K562 (cell line): ENCODE results near the gene FAM83F. TPM values are rescaled to one million over a fixed set of nuclear protein-coding genes. Genes with fewer than 3 reads are reported as not detected.
A peak's percentile ranks its signal among the peaks of the same experiment; 100 is the strongest.

Experiments
- ATAC-seq: fragments of 200-7000 bp; cut with Tn5 transposase; 3 replicates; pipeline ENCODE4 v1.9.1; 2020; ENCODE audit warnings: moderate library complexity
- BruUV-seq: library from RNA; stranded (reverse); fragments of 400-500 nt; replicated peaks from 2 replicates; lab custom pipeline; 2021; lab: Mats Ljungman, UMichigan
- CTCF ChIA-PET: fragments of 300-600 bp; formaldehyde crosslinking; extraction: SDS; loops from one replicate; lab custom pipeline; 2021; ENCODE audit warnings: low intra/inter-chr PET ratio; lab: Yijun Ruan, JAX
- POLR2A ChIA-PET: fragments of 300-600, 350-650 bp; sonication (Branson Sonifier 250); formaldehyde crosslinking; extraction: SDS; loops from one replicate; lab custom pipeline; 2021; ENCODE audit warnings: antibody characterized with exemption, inconsistent platforms; lab: Yijun Ruan, JAX
- DNase-seq, 4 experiments: peaks; one replicate each; pipeline versions ENCODE4 v3.0.0 to v3.0.0-alpha.2; 2011 to 2018; ENCODE audit warnings: low spot score in 3 of 4, mixed read lengths in 3 of 4; ENCODE audit errors: extremely low read depth in 1 of 4
- FAIRE-seq: peaks from 2 replicates; lab custom pipeline; 2011; peaks lifted over from hg19 to GRCh38; lab: Jason Lieb, UNC
- H2AFZ ChIP-seq: 2 replicates; pipeline ENCODE4 v1.6.0; 2011; ENCODE audit warnings: low read depth, low read length, control low read depth, inconsistent platforms
- H3K27ac ChIP-seq: fragments of 200-600 bp; 3 replicates; pipeline ENCODE4 v1.8.0; 2011; ENCODE audit warnings: low read depth, mild to moderate bottlenecking, control low read depth, inconsistent platforms, low read length, moderate library complexity, mixed read lengths; ENCODE audit errors: extremely low read depth
- H3K27me3 ChIP-seq, 2 experiments: fragments of 300-600 bp in 1 of 2; 2 replicates in 1 of 2; 3 replicates in 1 of 2; pipeline versions ENCODE4 v1.6.0 to v1.8.0; 2011; ENCODE audit warnings: inconsistent platforms in 2 of 2, low read length in 2 of 2, mild to moderate bottlenecking in 1 of 2, mixed read lengths in 1 of 2, moderate library complexity in 1 of 2; ENCODE audit not compliant: control insufficient read depth in 2 of 2, insufficient read depth in 2 of 2
- H3K36me3 ChIP-seq: fragments of 300-600 bp; 3 replicates; pipeline ENCODE4 v1.8.0; 2011; ENCODE audit warnings: mild to moderate bottlenecking, low read length, inconsistent platforms; ENCODE audit not compliant: control insufficient read depth, insufficient read depth
- H3K4me1 ChIP-seq, 2 experiments: fragments of 200-600 bp in 1 of 2; replicated peaks in 1 of 2; 2 replicates in 1 of 2; 3 replicates in 1 of 2; pipeline versions ENCODE4 v1.5.1 to v1.8.0; 2011; ENCODE audit warnings: inconsistent platforms in 2 of 2, low read length in 2 of 2, mild to moderate bottlenecking in 1 of 2, mixed read lengths in 1 of 2, moderate library complexity in 1 of 2; ENCODE audit not compliant: control insufficient read depth in 2 of 2, insufficient read depth in 2 of 2
- H3K4me2 ChIP-seq: 2 replicates; pipeline ENCODE4 v1.6.1; 2011; ENCODE audit warnings: low read length, control low read depth, inconsistent platforms, mixed read lengths; ENCODE audit not compliant: insufficient read depth
- H3K4me3 ChIP-seq: fragments of 200-600 bp; sonication (generic), shearing (Covaris generic); 2 replicates; pipeline ENCODE4 v1.5.1; 2016; ENCODE audit warnings: control low read depth, inconsistent platforms
- H3K79me2 ChIP-seq: fragments of 200-600 bp; 3 replicates; pipeline ENCODE4 v1.8.0; 2011; ENCODE audit warnings: low read length, inconsistent platforms; ENCODE audit not compliant: control insufficient read depth, insufficient read depth
- H3K9ac ChIP-seq, 2 experiments: 2 replicates each; pipeline versions ENCODE4 v1.6.0 to v1.6.1; 2011; ENCODE audit warnings: low read depth in 2 of 2, low read length in 2 of 2, control low read depth in 1 of 2, inconsistent platforms in 1 of 2, mild to moderate bottlenecking in 1 of 2, mixed read lengths in 1 of 2; ENCODE audit not compliant: insufficient read depth in 1 of 2
- H3K9me1 ChIP-seq: one replicate; pipeline ENCODE4 v1.6.0; 2011; ENCODE audit warnings: inconsistent platforms, mild to moderate bottlenecking, low read length, moderate library complexity; ENCODE audit not compliant: control insufficient read depth, insufficient read depth
- H3K9me3 ChIP-seq: replicated peaks from 2 replicates; pipeline ENCODE4 v1.5.1; 2011; ENCODE audit warnings: low read depth, low read length, inconsistent platforms; ENCODE audit not compliant: control insufficient read depth, insufficient read depth
- H4K20me1 ChIP-seq: replicated peaks from 2 replicates; pipeline ENCODE4 v1.6.1; 2011; ENCODE audit warnings: low read length, inconsistent platforms, mixed read lengths; ENCODE audit not compliant: control insufficient read depth, insufficient read depth
- ARHGAP35 ChIP-seq: fragments of 450-650 bp; IDR thresholded peaks from 2 replicates; pipeline ENCODE4 v1.6.1; 2018; ENCODE audit not compliant: partially characterized antibody
- DIDO1 ChIP-seq: fragments of 450-650 bp; IDR thresholded peaks from 2 replicates; pipeline ENCODE4 v1.6.1; 2016; ENCODE audit warnings: low read depth, missing biosample characterization, missing genetic modification characterization
- LCOR ChIP-seq: sonication (generic); formaldehyde crosslinking; IDR thresholded peaks from 2 replicates; pipeline ENCODE4 v1.8.0; 2022; ENCODE audit warnings: mild to moderate bottlenecking, missing genetic modification reagents
- LEF1 ChIP-seq: fragments of 450-650 bp; IDR thresholded peaks from 2 replicates; pipeline ENCODE4 v1.6.1; 2016; ENCODE audit warnings: mild to moderate bottlenecking
- MTF1 ChIP-seq: fragments of 250-450 bp; sonication (Bioruptor Pico); IDR thresholded peaks from 2 replicates; pipeline ENCODE4 v1.9.0; 2021; ENCODE audit warnings: moderate library complexity, mild to moderate bottlenecking, inconsistent platforms, borderline replicate concordance
- MYC ChIP-seq, 2 experiments: fragments of 250-450 bp in 1 of 2; sonication (Bioruptor Pico) in 1 of 2; IDR thresholded peaks; 2 replicates each; pipeline versions ENCODE4 v1.5.1 to v1.6.1; 2012 to 2021; ENCODE audit warnings: low read depth in 2 of 2, borderline replicate concordance in 1 of 2, improper control_type of control experiment in 1 of 2, low read length in 1 of 2, mild to moderate bottlenecking in 1 of 2, moderate library complexity in 1 of 2
- NFE2L1 ChIP-seq: fragments of 450-650 bp; IDR thresholded peaks from 2 replicates; pipeline ENCODE4 v1.6.1; 2016; ENCODE audit warnings: missing genetic modification characterization, low read depth, mild to moderate bottlenecking, missing compliant biosample characterization, moderate library complexity, borderline replicate concordance
- NR2F6 ChIP-seq: fragments of 450-650 bp; formaldehyde crosslinking; IDR thresholded peaks from 2 replicates; pipeline ENCODE4 v1.4.0; 2020; ENCODE audit warnings: mild to moderate bottlenecking
- NR3C1 ChIP-seq: sonication (generic); formaldehyde crosslinking; IDR thresholded peaks from 2 replicates; pipeline ENCODE4 v1.8.1; 2022; ENCODE audit warnings: missing genetic modification reagents
- POLR2AphosphoS2 ChIP-seq: IDR thresholded peaks from 2 replicates; pipeline ENCODE4 v1.6.1; 2012; ENCODE audit warnings: low read length, improper control_type of control experiment
- RUNX1 ChIP-seq: sonication (generic); IDR thresholded peaks from 2 replicates; pipeline ENCODE4 v1.6.1; 2016; ENCODE audit warnings: antibody characterized with exemption, low read depth
- SFPQ ChIP-seq: fragments of 200-400 bp; formaldehyde crosslinking; IDR thresholded peaks from 2 replicates; pipeline ENCODE4 v1.6.1; 2017; ENCODE audit warnings: mild to moderate bottlenecking, low read depth, low read length, moderate library complexity
- SNIP1 ChIP-seq: fragments of 450-650 bp; IDR thresholded peaks from 2 replicates; pipeline ENCODE4 v1.7.1; 2017; ENCODE audit warnings: low read depth, mild to moderate bottlenecking
- ZNF3 ChIP-seq: fragments of 250-450 bp; sonication (Bioruptor Pico); IDR thresholded peaks from 2 replicates; pipeline ENCODE4 v1.5.0; 2021; ENCODE audit warnings: mild to moderate bottlenecking, moderate library complexity
- ZNF354B ChIP-seq: fragments of 250-450 bp; sonication (Bioruptor Pico); IDR thresholded peaks from 2 replicates; pipeline ENCODE4 v1.4.0; 2020
- ZNF436 ChIP-seq: fragments of 250-450, 450-650 bp; sonication (Bioruptor Pico); formaldehyde crosslinking; IDR thresholded peaks from 2 replicates; pipeline ENCODE4 v1.7.0; 2020; ENCODE audit warnings: mild to moderate bottlenecking
- ZNF561 ChIP-seq: fragments of 450-650 bp; formaldehyde crosslinking; conservative IDR thresholded peaks from 2 replicates; pipeline ENCODE4 v1.4.0; 2020; ENCODE audit warnings: mild to moderate bottlenecking, moderate library complexity
- ZNF707 ChIP-seq: fragments of 250-450 bp; sonication (Bioruptor Pico); conservative IDR thresholded peaks from 2 replicates; pipeline ENCODE4 v1.8.0; 2022; ENCODE audit warnings: inconsistent platforms, mild to moderate bottlenecking, moderate library complexity
- WGBS: fragments of 100-300 bp; shearing (Covaris generic); methylation state at CpG from one replicate; pipeline ENCODE4 v1.1.6; 2016; ENCODE audit warnings: low coverage, mixed read lengths; ENCODE audit not compliant: insufficient coverage; ENCODE audit errors: missing lambda C conversion rate; 5-methylcytosine and 5-hydroxymethylcytosine counted together
- in situ Hi-C: fragments of 300-500 bp; cut with MboI; formaldehyde crosslinking; loops from 4 replicates; pipeline ENCODE4 v1.15.0; 2018; ENCODE audit warnings: inconsistent platforms, mixed read lengths
- intact Hi-C: fragments of 100-400 bp; cut with micrococcal nuclease; formaldehyde crosslinking; loops from 2 replicates; pipeline ENCODE4 v1.14.2; 2022
- polyA plus RNA-seq, 8 experiments: library from polyadenylated mRNA; depleted of rRNA in 4 of 8; stranded (reverse) in 5 of 8; unstranded in 3 of 8; fragments of >200 nt; fragmentation: Nextera tagmentation in 2 of 8; fragmentation: Illumina TruSeq in 1 of 8; extraction: Ambion mirVana in 2 of 8; extraction: Trizol in 1 of 8; gene quantifications; 2 replicates each; pipeline versions ENCODE4 v1.2.1 to v1.2.3, GENCODE V29; 2011 to 2014; ENCODE audit warnings: inconsistent platforms in 1 of 8, missing spikeins in 1 of 8
- total RNA-seq, 7 experiments: library from RNA; depleted of rRNA in 6 of 7; stranded (reverse); fragments of >200 nt in 6 of 7; fragmentation: Illumina TruSeq in 2 of 7; extraction: Trizol in 2 of 7; gene quantifications; 2 replicates each; pipeline versions ENCODE4 v1.2.1 to v1.2.3, GENCODE V29; 2011 to 2021; ENCODE audit warnings: low replicate concordance in 1 of 7

Gene FAM83F
- total and polyA plus RNA-seq, 9 of the 15 experiments (the other 6 are each of a cell fraction or from before 2014, with no cell fraction given), result under 0.01 to 0.13 (median 0.04) TPM; not detected in 1

- TF ChIP-seq NR3C1 (CRISPR knock-in tag) (no peak), MTF1 (CRISPR knock-in tag) (no peak)
These were observed 28.3 kb upstream of the FAM83F start (continued) for GRCh38 chr22:39966470-39966869.

GRCh38 chr22:39967103-39967829 is 27.5 kb upstream of the FAM83F start:
- ChIA-PET POLR2A (interaction anchor here (0.6 to 3.3 kb wide), 5 partner anchors 9 to 400 kb away, joined by 3 to 12 read pairs (median 4); no protein-coding TSS in a partner anchor), CTCF (no interaction called here)
- H3K4me2 ChIP-seq, result peak overlapping the region; percentile 21
- H3K4me1 ChIP-seq, result peaks cover 12 to 33% of the 10 kb centered on the region in 2 experiments
- FAIRE-seq, result peak; percentile 11
- H3K9me1 ChIP-seq, result no peaks in the 10 kb centered on the region
- in situ Hi-C loops, result no loop called here
- H3K4me3 ChIP-seq, result no peak overlapping the region
- no peaks in the 10 kb centered on the region for H4K20me1 ChIP-seq
- ATAC-seq, result no peak; the same call in 2 of the 3 replicates
- BruUV-seq, result no TSS peak
- no peaks in the 10 kb centered on the region for H3K27me3 ChIP-seq
- DNase-seq, result peak in 1 of 4 experiments; percentile 44
- no peaks in the 10 kb centered on the region for H3K9me3 ChIP-seq
- H3K9ac ChIP-seq, result peak overlapping the region in 1 of 2 experiments; percentile 50; a peak in 2 of 4 replicates
- peaks cover 2% of the 10 kb centered on the region; the same call in 1 of the 3 replicates for H3K79me2 ChIP-seq
- intact Hi-C loops, result no loop called here
- H2AFZ ChIP-seq, result no peak overlapping the region
- peak overlapping the region; percentile 72 for H3K27ac ChIP-seq
- 37% methylated on average over 8 of the region's 9 CpGs for WGBS
- H3K36me3 ChIP-seq, result peaks cover 98% of the 10 kb centered on the region
- TF ChIP-seq ZNF436 (CRISPR knock-in tag) (no peak), NFE2L1 (tag) (no peak), ZNF3 (CRISPR knock-in tag) (no peak), LEF1 (no peak), ZNF561 (no peak), DIDO1 (tag) (no peak), ARHGAP35 (no peak), SFPQ (no peak), ZNF707 (CRISPR knock-in tag) (no peak), POLR2AphosphoS2 (no peak), SNIP1 (no peak), NR2F6 (CRISPR knock-in tag) (no peak), ZNF354B (CRISPR knock-in tag) (no peak), MYC (IDR thresholded peaks at IDR 0.05; ENCODE audit: low read depth, low read length) (no peak), MYC (CRISPR knock-in tag; IDR thresholded peaks at IDR 0.05; ENCODE audit: borderline replicate concordance, low read depth) (no peak), LCOR (no peak), RUNX1 (no peak)
